Measurements from ENCODE around the gene ATP6V1E1.

Gene ATP6V1E1

GRCh38 chr22:17590586-17590985 lies 38.0 kb downstream of the ATP6V1E1 start (continued):
- TF ChIP-seq, protein P1, sequence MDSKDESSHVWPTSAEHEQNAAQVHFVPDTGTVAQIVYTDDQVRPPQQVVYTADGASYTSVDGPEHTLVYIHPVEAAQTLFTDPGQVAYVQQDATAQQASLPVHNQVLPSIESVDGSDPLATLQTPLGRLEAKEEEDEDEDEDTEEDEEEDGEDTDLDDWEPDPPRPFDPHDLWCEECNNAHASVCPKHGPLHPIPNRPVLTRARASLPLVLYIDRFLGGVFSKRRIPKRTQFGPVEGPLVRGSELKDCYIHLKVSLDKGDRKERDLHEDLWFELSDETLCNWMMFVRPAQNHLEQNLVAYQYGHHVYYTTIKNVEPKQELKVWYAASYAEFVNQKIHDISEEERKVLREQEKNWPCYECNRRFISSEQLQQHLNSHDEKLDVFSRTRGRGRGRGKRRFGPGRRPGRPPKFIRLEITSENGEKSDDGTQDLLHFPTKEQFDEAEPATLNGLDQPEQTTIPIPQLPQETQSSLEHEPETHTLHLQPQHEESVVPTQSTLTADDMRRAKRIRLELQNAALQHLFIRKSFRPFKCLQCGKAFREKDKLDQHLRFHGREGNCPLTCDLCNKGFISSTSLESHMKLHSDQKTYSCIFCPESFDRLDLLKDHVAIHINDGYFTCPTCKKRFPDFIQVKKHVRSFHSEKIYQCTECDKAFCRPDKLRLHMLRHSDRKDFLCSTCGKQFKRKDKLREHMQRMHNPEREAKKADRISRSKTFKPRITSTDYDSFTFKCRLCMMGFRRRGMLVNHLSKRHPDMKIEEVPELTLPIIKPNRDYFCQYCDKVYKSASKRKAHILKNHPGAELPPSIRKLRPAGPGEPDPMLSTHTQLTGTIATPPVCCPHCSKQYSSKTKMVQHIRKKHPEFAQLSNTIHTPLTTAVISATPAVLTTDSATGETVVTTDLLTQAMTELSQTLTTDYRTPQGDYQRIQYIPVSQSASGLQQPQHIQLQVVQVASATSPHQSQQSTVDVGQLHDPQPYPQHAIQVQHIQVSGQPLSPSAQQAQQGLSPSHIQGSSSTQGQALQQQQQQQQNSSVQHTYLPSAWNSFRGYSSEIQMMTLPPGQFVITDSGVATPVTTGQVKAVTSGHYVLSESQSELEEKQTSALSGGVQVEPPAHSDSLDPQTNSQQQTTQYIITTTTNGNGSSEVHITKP (tag by site-specific recombination; IDR thresholded peaks at IDR 0.05): no peak
- TF ChIP-seq KLF9 (tag by site-specific recombination; IDR thresholded peaks at IDR 0.05; ENCODE audit: low read depth) (no peak), ZNF792 (tag by site-specific recombination; IDR thresholded peaks at IDR 0.05) (no peak)

DNA sequence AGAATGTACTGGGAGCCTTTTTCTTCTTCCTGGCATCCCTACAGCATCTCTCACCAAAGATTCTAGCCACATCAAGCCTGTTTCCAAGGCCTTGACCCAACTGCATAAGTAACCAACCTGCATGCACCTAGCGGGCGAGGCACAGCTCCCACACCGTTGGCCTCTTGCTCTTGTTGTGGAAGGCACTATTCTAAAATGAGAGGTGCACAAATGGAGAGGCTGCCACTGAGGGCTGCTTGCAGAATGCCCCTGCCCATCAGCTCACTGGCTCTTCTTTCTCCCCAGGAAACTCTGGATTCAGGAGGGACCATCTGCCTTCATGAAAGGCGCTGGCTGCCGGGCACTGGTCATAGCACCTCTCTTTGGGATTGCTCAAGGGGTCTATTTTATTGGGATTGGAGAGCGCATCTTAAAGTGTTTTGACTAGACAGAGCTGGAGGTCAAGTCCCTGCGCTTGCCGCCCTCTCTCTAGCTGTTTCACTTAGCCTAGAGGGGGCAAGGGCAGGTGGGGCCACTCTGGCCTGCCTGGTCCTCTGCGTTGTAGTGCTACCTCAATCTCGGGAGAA lies 38.7 kb downstream of the ATP6V1E1 start:
- Histone ChIP-seq H3K4me3 (ENCODE audit: low read depth, low read length) (no peak overlapping the region), H3K27ac (ENCODE audit: extremely low read depth, low read depth, low read length) (0 out of 2 replicates have a peak overlapping the region, but pooled peaks have one; percentile 12), H3K4me1 (ENCODE audit: control insufficient read depth, insufficient read depth, low read length) (no peaks in the 10 kb centered on the region), H3K9me3 (ENCODE audit: control insufficient read depth, insufficient read depth, low read depth, low read length) (no peaks in the 10 kb centered on the region), H3K36me3 (ENCODE audit: control insufficient read depth in 2 of 2, insufficient read depth in 1 of 2, low read length in 2 of 2) (peaks cover 16 to 54% of the 10 kb centered on the region in 2 experiments; a peak in 2 of 3 replicates)
- ChIA-PET CTCF (interaction anchor here (0.6 kb wide), 1 partner anchor 7 kb away, joined by 4 read pairs; no protein-coding TSS in a partner anchor), POLR2A (interaction anchor here (1.2 kb wide), 1 partner anchor 11 kb away, joined by 3 read pairs; no protein-coding TSS in a partner anchor)
- TF ChIP-seq ZFP3 (tag by site-specific recombination; IDR thresholded peaks at IDR 0.05; ENCODE audit: low read depth) (no peak), ZNF529 (tag by site-specific recombination; IDR thresholded peaks at IDR 0.05; ENCODE audit: insufficient replicate concordance) (no peak), ZNF433 (tag by site-specific recombination; IDR thresholded peaks at IDR 0.05; ENCODE audit: low read depth) (no peak), ZNF473 (tag by site-specific recombination; IDR thresholded peaks at IDR 0.05) (no peak), ZNF777 (tag by site-specific recombination; IDR thresholded peaks at IDR 0.05; ENCODE audit: borderline replicate concordance) (no peak), BCL6B (tag by site-specific recombination; IDR thresholded peaks at IDR 0.05) (no peak), ZNF350 (tag by site-specific recombination; IDR thresholded peaks at IDR 0.05) (no peak), ZNF549 (tag by site-specific recombination; IDR thresholded peaks at IDR 0.05) (no peak), HOXA7 (CRISPR knock-in tag; IDR thresholded peaks at IDR 0.05; ENCODE audit: borderline replicate concordance) (no peak), ZNF544 (tag by site-specific recombination; IDR thresholded peaks at IDR 0.05) (no peak), ZBTB10 (tag by site-specific recombination; IDR thresholded peaks at IDR 0.05) (no peak), ZNF426 (tag by site-specific recombination; IDR thresholded peaks at IDR 0.05) (no peak), BCL11A (tag by site-specific recombination; IDR thresholded peaks at IDR 0.05; ENCODE audit: low read depth) (no peak), ZNF521 (tag by site-specific recombination; IDR thresholded peaks at IDR 0.05) (no peak)
- TF ChIP-seq, protein P2, sequence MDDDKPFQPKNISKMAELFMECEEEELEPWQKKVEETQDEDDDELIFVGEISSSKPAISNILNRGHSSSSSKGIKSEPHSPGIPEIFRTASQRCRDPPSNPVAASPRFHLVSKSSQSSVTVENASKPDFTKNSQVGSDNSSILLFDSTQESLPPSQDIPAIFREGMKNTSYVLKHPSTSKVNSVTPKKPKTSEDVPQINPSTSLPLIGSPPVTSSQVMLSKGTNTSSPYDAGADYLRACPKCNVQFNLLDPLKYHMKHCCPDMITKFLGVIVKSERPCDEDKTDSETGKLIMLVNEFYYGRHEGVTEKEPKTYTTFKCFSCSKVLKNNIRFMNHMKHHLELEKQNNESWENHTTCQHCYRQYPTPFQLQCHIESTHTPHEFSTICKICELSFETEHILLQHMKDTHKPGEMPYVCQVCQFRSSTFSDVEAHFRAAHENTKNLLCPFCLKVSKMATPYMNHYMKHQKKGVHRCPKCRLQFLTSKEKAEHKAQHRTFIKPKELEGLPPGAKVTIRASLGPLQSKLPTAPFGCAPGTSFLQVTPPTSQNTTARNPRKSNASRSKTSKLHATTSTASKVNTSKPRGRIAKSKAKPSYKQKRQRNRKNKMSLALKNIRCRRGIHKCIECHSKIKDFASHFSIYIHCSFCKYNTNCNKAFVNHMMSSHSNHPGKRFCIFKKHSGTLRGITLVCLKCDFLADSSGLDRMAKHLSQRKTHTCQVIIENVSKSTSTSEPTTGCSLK (tag by site-specific recombination; IDR thresholded peaks at IDR 0.05): no peak
- TF ChIP-seq, protein P3, sequence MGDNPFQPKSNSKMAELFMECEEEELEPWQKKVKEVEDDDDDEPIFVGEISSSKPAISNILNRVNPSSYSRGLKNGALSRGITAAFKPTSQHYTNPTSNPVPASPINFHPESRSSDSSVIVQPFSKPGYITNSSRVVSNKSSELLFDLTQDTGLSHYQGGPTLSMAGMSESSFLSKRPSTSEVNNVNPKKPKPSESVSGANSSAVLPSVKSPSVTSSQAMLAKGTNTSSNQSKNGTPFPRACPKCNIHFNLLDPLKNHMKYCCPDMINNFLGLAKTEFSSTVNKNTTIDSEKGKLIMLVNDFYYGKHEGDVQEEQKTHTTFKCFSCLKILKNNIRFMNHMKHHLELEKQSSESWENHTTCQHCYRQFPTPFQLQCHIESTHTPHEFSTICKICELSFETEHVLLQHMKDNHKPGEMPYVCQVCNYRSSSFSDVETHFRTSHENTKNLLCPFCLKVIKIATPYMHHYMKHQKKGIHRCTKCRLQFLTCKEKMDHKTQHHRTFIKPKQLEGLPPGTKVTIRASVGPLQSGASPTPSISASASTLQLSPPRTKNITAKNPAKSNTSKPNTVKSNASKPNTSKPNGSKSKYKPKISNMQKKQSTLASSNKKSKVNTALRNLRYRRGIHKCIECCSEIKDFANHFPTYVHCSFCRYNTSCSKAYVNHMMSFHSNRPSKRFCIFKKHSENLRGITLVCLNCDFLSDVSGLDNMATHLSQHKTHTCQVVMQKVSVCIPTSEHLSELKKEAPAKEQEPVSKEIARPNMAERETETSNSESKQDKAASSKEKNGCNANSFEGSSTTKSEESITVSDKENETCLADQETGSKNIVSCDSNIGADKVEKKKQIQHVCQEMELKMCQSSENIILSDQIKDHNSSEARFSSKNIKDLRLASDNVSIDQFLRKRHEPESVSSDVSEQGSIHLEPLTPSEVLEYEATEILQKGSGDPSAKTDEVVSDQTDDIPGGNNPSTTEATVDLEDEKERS (tag by site-specific recombination; IDR thresholded peaks at IDR 0.05): no peak
